Spleen (tissue), 11 donors: Measurements from ENCODE around the gene PIAS1. TPM values are rescaled to one million over a fixed set of nuclear protein-coding genes. Genes with fewer than 3 reads are reported as not detected.

Experiments
- DNase-seq: peaks from one replicate; pipeline ENCODE4 v3.0.0-alpha.2; 2020
- H3K27ac ChIP-seq, 8 donors: fragments of 200-600 bp; sonication (generic) in 7 of 8; 1 replicate in 4 of 8; 2 replicates in 4 of 8; pipeline versions ENCODE4 v1.5.0 to v1.8.0; 2016 to 2021; ENCODE audit warnings: inconsistent platforms in 4 of 8, mild to moderate bottlenecking in 4 of 8, moderate library complexity in 1 of 8
- H3K27me3 ChIP-seq, 7 donors: fragments of 200-600 bp; sonication (generic) in 6 of 7; replicated peaks in 1 of 7; 1 replicate in 4 of 7; 2 replicates in 3 of 7; pipeline versions ENCODE4 v1.5.0 to v1.8.0; 2016 to 2021; ENCODE audit warnings: inconsistent platforms in 3 of 7, mild to moderate bottlenecking in 1 of 7
- H3K36me3 ChIP-seq, 6 donors: fragments of 200-600 bp; sonication (generic) in 5 of 6; 1 replicate in 4 of 6; 2 replicates in 2 of 6; pipeline versions ENCODE4 v1.5.0 to v1.8.0; 2016 to 2021; ENCODE audit warnings: inconsistent platforms in 2 of 6
- H3K4me1 ChIP-seq, 6 donors: fragments of 200-600 bp; sonication (generic) in 5 of 6; 1 replicate in 3 of 6; 2 replicates in 3 of 6; pipeline versions ENCODE4 v1.5.0 to v1.8.0; 2016 to 2021; ENCODE audit warnings: inconsistent platforms in 3 of 6
- H3K4me3 ChIP-seq, 8 donors: fragments of 200-600 bp; sonication (generic) in 7 of 8; 1 replicate in 4 of 8; 2 replicates in 4 of 8; pipeline versions ENCODE4 v1.5.0 to v1.8.0; 2016 to 2021; ENCODE audit warnings: inconsistent platforms in 4 of 8, mild to moderate bottlenecking in 4 of 8, moderate library complexity in 2 of 8
- H3K9me3 ChIP-seq, 8 donors: fragments of 200-600 bp; sonication (generic) in 7 of 8; 1 replicate in 4 of 8; 2 replicates in 4 of 8; pipeline versions ENCODE4 v1.5.0 to v1.8.0; 2016 to 2021; ENCODE audit warnings: inconsistent platforms in 4 of 8
- CTCF ChIP-seq, 11 experiments: fragments of 200-600 bp in 7 of 11; fragments of 450-650 bp in 4 of 11; sonication (generic) in 4 of 11; IDR thresholded peaks in 8 of 11; conservative IDR thresholded peaks in 3 of 11; 1 replicate in 7 of 11; 2 replicates in 4 of 11; pipeline versions ENCODE4 v1.4.0 to v1.8.0; 2016 to 2021; ENCODE audit warnings: antibody characterized with exemption in 11 of 11, inconsistent platforms in 4 of 11, mild to moderate bottlenecking in 1 of 11
- POLR2A ChIP-seq, 3 donors: fragments of 450-650 bp; IDR thresholded peaks; one replicate each; pipeline ENCODE4 v1.5.1; 2017; ENCODE audit warnings: antibody characterized with exemption in 3 of 3, mild to moderate bottlenecking in 1 of 3
- POLR2AphosphoS5 ChIP-seq, 3 donors: sonication (generic); formaldehyde crosslinking; IDR thresholded peaks; one replicate each; pipeline ENCODE4 v1.5.1; 2017; ENCODE audit warnings: antibody characterized with exemption in 3 of 3
- WGBS, 5 donors: extraction: QIAGEN DNeasy Blood & Tissue Kit in 3 of 5; methylation state at CpG; one replicate each; pipeline versions ENCODE4 v1.1.5 to v1.1.7; 2013 to 2018; 5-methylcytosine and 5-hydroxymethylcytosine counted together
- intact Hi-C: fragments of 100-400 bp; cut with DNase I; formaldehyde crosslinking; loops from one replicate; pipeline ENCODE4 v1.15.0; 2023; ENCODE audit warnings: low total_unique reads
- polyA plus RNA-seq, 3 donors: library from polyadenylated mRNA; stranded (reverse); fragments of 200-250 nt; gene quantifications; one replicate each; pipeline ENCODE4 v1.2.1, GENCODE V29; 2013
- total RNA-seq, 7 donors: library from RNA; depleted of rRNA in 3 of 7; stranded (reverse); fragments of >200 nt in 3 of 7; fragmentation: NEBNext Ultra II Directional in 4 of 7; extraction: Animal tissue kit (Norgen Biotek cat#: 25700) in 4 of 7; gene quantifications; one replicate each; pipeline versions ENCODE4 v1.1.0 to v1.2.1, GENCODE V29; 2016 to 2021
- donor health status: healthy with polysubstance abuse.
- donor health status: DM: no; HTN: no; CAD: no; lungs with moderate emphysema.
- donor health status: DM: no; HTN: no; CAD: no.
- donor health status: Bipolar disorder and iron deficiency.
- donor health status: healthy.
- donor health status: DM: no; HTN: no; CAD: no.
- donor health status: DM: yes; HTN: yes; CAD: no.

Gene PIAS1
- total and polyA plus RNA-seq, 10 donors = 12.0 to 104 (median 64.7) TPM

DNA sequence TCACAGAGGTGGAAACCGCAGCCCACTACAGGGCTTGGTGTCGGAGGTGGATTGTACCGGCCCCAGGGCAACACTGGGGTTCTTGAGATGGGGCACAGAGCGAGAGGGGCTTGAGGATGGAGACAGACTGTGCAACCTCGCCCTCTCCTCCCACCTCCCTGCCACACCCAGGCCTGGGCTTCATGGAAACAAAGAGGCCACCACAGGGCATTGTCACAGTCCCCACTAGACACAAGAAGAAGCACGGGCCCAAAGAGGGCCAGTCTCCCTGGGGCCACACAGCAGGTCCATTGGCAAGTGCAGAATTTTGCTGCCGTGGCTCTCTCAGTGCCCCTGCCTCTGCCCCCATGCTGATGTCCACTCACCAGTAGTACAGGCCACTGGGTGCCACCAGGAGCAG, 155.2 kb downstream of the PIAS1 start:
- peaks cover 0 to 72% (median 57%) of the 10 kb centered on the region in 6 donors for H3K4me1 ChIP-seq
- no peaks in the 10 kb centered on the region for H3K27me3 ChIP-seq
- intact Hi-C loops = no loop called here
- no peak for TF ChIP-seq POLR2A (IDR thresholded peaks at IDR 0.05)
- no peak for TF ChIP-seq POLR2AphosphoS5 (IDR thresholded peaks at IDR 0.05)
- TF ChIP-seq CTCF (IDR thresholded peaks at IDR 0.05 in 8 of 11, conservative IDR thresholded peaks at IDR 0.05 in 3 of 11) = no peak
- H3K36me3 ChIP-seq = peaks cover 0 to 30% (median 0%) of the 10 kb centered on the region in 6 donors
- peak; percentile 61 for DNase-seq
- no peaks in the 10 kb centered on the region for H3K9me3 ChIP-seq
- peak overlapping the region in 4 of 8 donors; percentile 16 to 47 (median 22) for H3K27ac ChIP-seq
- no peak overlapping the region for H3K4me3 ChIP-seq
- 77 to 92% (median 85%) methylated on average over 7 of the region's 7 CpGs for WGBS, 5 donors

DNA sequence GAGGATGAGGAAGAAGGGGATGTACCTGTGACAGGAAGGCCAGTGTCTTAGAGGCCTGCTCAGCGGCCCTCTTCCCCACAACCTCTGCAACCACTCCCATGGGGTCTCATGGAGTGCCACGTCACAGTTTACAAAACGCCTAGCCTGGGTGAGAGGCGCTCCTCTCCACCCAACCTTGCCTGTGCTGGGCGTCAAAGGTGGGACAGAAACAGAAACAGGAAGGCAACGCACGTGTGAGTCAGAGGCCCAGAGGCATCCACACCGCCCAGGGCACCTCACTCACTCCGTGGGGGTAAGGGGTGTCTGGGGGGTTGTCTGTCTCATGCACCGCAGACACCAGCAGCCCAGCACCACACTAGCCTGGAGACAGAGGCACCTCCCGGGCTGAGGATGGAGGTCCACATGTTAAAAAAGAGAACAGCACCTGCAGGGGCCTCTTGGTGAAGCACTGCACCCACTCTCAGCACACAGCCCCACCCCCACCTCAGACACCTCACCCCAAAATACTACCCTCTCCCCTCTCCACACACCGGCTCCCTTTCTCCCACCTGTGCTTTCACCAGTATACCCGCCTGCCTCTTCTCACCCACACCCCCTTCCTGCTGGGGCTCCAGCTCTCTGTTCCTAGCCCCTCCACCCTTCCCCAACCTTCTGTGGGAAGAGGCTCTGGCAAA, 155.8 kb downstream of the PIAS1 start:
- no peak overlapping the region for H3K4me3 ChIP-seq
- H3K27ac ChIP-seq = peak overlapping the region in 4 of 8 donors; percentile 16 to 47 (median 22)
- intact Hi-C loops = loop anchor here (5.0 kb wide), 1 partner anchor 348 kb away; no protein-coding TSS in a partner anchor
- H3K27me3 ChIP-seq = no peaks in the 10 kb centered on the region
- 40 to 59% (median 54%) methylated on average over 13 of the region's 13 CpGs for WGBS, 5 donors
- peak; percentile 71 for DNase-seq
- H3K4me1 ChIP-seq = peaks cover 0 to 71% (median 52%) of the 10 kb centered on the region in 6 donors
- H3K9me3 ChIP-seq = no peaks in the 10 kb centered on the region
- TF ChIP-seq POLR2A (IDR thresholded peaks at IDR 0.05) (no peak), POLR2AphosphoS5 (IDR thresholded peaks at IDR 0.05) (peak in 1 of 3 donors; percentile 21)
- peaks cover 0 to 36% (median 0%) of the 10 kb centered on the region in 6 donors for H3K36me3 ChIP-seq

GRCh38 chr15:68210409-68210756, 156.3 kb downstream of the PIAS1 start:
- Histone ChIP-seq H3K4me3 (no peak overlapping the region), H3K4me1 (peaks cover 0 to 71% (median 47%) of the 10 kb centered on the region in 6 donors), H3K9me3 (no peaks in the 10 kb centered on the region), H3K27me3 (no peaks in the 10 kb centered on the region), H3K27ac (peak overlapping the region in 2 of 8 donors; percentile 10 to 47), H3K36me3 (peaks cover 0 to 36% (median 0%) of the 10 kb centered on the region in 6 donors)
- no peak for TF ChIP-seq CTCF (IDR thresholded peaks at IDR 0.05 in 8 of 11, conservative IDR thresholded peaks at IDR 0.05 in 3 of 11)
- TF ChIP-seq POLR2A (IDR thresholded peaks at IDR 0.05) = no peak
- TF ChIP-seq POLR2AphosphoS5 (IDR thresholded peaks at IDR 0.05) = no peak
- intact Hi-C loops = loop anchor here (5.0 kb wide), 1 partner anchor 348 kb away; no protein-coding TSS in a partner anchor
- WGBS, 5 donors = 75 to 90% (median 82%) methylated on average over 6 to 9 of the region's 9 CpGs
- DNase-seq = peak; percentile 59

GRCh38 chr15:68210821-68211655, 156.9 kb downstream of the PIAS1 start:
- no peaks in the 10 kb centered on the region for H3K27me3 ChIP-seq
- WGBS, 5 donors = 50 to 75% (median 59%) methylated on average over 16 to 23 of the region's 23 CpGs
- peak; percentile 90 for DNase-seq
- peaks cover 0 to 39% (median 0%) of the 10 kb centered on the region in 6 donors for H3K36me3 ChIP-seq
- H3K9me3 ChIP-seq = no peaks in the 10 kb centered on the region
- H3K27ac ChIP-seq = peak overlapping the region in 1 of 8 donors; percentile 10
- no peak overlapping the region for H3K4me3 ChIP-seq
- TF ChIP-seq POLR2A (IDR thresholded peaks at IDR 0.05) = no peak
- peak; percentile 35 to 69 (median 59) for TF ChIP-seq POLR2AphosphoS5 (IDR thresholded peaks at IDR 0.05)
- peak; percentile 42 to 90 (median 79) for TF ChIP-seq CTCF (IDR thresholded peaks at IDR 0.05 in 8 of 11, conservative IDR thresholded peaks at IDR 0.05 in 3 of 11)
- intact Hi-C loops = loop anchor here (5.0 kb wide), 1 partner anchor 349 kb away; no protein-coding TSS in a partner anchor
- peaks cover 0 to 64% (median 41%) of the 10 kb centered on the region in 6 donors for H3K4me1 ChIP-seq
